GM18868 (cell line): ENCODE data around the gene B3GNT9.

Experiments
- ATAC-seq: cut with Tn5 transposase; IDR thresholded peaks from one replicate; pipeline ENCODE4 v1.9.1; 2021; ENCODE audit warnings: mild to moderate bottlenecking, moderate library complexity; ENCODE audit not compliant: unreplicated experiment

The B3GNT9 gene

DNA sequence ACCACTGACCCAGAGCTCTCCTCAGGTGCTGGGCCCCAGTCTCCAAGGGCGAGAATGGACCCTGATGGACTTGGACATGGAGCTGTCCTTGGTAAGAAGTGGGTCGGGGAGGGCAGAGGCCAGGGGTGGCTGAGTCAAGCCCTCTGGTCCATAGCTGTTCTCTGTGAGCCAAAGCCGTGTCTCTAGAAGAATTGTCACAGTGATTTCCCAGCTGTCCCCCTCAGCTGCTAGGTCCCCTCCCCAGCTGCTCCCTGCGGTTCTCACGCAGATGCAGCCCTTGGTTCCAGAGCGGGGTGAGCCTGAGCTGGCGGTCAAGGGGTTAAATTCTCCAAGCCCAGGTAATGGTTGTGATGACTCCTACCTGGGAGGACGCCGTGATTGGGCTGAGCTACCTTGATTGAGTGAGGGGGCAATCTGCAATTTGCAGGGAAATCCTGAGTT lies 18.2 kb upstream of the B3GNT9 start:
- ATAC-seq, result no peak

DNA sequence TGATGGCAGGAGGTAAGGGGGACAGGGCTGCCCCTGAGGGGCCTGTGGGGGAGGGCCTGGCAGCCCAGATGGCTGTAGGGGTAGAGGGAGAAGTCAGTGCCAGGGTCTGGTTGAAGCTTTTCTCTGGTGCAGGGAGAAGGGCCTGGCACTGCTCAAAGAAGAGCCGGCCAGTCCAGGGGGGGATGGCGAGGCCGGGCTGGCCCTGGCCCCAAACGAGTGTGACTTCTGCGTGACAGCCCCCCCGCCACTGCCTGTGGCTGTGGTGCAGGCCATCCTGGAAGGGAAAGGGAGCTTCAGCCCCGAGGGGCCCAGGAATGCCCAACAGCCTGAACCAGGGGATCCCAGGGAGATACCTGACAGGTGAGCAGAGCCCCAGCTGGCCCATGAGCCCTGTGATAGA lies 16.8 kb upstream of the B3GNT9 start:
- ATAC-seq, result no peak

DNA sequence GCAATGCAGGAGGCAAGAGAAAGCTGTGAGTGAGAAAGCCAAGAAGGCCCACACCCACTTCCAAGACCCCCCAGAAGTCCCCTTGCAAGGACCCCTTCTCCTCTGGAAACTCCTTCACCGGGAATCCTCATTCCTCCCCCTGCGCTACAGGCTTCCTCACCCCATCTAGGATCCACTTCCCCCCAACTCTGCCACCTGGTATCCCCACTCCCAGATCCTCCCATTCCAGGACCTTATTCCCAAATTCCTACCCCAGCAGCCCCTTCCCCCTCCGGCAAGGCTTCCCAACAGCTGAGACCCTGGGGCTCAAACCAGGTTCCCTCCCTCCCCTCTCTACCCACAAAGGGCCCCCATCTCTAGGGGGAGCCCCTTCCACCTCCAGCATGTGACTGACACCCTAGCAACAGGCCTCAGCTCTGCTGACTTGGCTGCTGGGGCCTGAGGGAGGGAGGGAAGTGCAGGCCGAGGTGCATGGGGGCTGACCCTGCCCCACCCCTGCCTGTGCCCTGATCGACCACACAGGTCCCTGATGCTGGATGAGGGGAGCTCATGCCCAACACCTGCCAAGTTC lies 15.9 kb upstream of the B3GNT9 start:
- ATAC-seq, result no peak

DNA sequence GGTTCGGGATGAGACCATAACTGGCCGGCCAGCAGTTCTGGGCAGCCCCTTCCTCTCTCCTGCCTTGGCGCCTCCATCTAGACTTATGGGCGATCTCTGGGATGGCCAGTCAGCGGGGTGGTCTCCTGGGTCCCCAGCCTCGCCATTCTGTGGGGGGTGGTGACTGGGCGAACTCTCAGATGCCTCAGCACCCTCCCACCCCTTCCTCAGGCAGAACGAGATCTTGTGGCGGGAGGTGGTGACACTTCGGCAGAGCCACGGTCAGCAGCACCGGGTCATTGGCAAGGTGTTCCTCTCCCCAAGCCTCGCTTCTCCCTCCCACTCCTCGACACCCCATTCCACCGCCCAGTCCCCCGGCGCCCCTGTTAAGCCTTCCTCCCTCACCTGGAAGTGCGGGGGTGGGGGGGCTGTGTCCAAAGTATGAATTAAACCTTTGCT lies 15.3 kb upstream of the B3GNT9 start:
- ATAC-seq, result no peak

DNA sequence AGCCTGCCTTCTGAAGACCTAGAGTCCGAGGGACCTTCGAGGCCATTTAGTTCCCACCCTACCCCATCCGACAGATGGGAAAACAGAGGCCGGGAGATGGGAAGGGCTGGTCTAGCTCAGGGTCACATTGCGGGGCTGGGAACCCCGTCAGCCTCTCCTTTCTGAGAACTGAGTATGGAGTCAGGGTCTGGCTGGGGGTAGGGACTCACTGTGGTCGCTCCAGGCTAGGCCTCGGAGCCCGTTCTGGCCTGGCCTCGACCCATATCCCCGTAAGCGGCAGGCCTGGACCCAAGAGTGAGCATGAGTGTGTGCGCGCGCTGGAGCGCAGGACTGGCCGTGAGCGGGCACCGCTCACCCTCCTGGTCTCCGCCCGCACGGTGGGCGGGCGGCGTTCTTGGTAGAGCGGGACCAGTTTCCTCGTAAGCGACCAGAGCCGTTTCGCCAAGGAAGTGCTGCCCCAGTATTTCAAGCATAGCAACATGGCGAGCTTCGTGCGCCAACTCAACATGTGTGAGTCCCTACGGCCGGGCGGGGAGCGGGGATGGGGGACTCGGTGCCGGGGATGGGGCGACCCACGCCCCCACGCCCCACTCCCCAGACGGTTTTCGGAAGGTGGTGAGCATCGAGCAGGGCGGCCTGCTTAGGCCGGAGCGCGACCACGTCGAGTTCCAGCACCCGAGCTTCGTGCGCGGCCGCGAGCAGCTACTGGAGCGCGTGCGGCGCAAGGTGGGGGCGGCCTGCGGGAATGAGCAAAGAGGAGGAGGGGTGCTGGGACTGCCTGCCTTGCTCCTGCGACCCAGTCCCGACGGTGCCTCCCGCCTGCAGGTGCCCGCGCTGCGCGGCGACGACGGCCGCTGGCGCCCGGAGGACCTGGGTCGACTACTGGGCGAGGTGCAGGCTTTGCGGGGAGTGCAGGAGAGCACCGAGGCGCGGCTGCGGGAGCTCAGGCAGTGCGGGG lies 14.6 kb upstream of the B3GNT9 start:
- no peak for ATAC-seq

DNA sequence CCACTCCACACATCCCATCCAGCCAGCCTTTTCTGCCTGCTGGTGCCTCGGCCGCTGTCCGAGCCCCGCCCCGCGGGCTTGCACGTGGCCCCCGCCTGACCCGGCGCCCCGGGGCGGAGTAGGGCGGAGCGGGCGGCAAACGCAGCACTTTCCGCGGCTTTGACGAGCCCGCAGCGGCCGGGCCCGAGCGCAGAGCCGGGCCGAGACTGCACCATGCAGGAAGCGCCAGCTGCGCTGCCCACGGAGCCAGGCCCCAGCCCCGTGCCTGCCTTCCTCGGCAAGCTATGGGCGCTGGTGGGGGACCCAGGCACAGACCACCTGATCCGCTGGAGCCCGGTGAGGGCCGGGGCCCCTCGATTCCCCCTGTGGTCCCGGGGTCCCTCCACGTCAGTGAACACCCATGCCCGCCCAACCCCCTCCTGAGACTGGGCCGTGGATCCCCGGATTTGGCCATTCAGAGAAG lies 13.8 kb upstream of the B3GNT9 start, which contains the start of gene HSF4:
Gene HSF4, plus strand, starts transcription at position 147 of the 463 bp plus-strand sequence. Its CDS starts 67 bp downstream, at position 214.
- no peak for ATAC-seq

DNA sequence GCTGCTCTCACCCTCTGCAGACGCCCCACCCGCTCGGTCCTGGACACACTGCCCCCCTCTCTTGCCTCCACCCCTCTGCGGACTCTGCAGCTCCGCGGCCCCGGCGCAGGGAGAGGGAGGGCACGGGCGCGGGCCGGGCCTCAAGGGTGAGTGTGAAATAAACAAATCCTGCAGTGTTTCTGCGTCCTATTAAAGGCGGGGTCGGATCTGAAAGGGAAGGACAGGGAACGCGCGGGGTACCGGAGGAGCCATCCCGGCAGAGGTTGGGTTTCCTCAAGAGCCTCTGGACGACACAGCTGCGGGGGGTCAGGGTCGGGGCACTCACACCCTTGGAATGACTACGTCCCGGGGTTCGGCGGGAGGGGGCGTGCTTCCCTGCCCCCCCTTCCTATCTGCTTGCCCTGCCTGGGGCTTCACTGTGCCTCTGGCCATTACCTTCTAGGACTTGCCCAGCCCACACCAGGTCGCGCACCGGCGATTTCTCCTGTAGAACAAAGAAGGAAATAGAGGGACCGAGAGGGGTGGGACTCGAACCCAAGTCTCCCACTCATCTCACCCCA lies 13.3 kb upstream of the B3GNT9 start:
- ATAC-seq, result no peak

DNA sequence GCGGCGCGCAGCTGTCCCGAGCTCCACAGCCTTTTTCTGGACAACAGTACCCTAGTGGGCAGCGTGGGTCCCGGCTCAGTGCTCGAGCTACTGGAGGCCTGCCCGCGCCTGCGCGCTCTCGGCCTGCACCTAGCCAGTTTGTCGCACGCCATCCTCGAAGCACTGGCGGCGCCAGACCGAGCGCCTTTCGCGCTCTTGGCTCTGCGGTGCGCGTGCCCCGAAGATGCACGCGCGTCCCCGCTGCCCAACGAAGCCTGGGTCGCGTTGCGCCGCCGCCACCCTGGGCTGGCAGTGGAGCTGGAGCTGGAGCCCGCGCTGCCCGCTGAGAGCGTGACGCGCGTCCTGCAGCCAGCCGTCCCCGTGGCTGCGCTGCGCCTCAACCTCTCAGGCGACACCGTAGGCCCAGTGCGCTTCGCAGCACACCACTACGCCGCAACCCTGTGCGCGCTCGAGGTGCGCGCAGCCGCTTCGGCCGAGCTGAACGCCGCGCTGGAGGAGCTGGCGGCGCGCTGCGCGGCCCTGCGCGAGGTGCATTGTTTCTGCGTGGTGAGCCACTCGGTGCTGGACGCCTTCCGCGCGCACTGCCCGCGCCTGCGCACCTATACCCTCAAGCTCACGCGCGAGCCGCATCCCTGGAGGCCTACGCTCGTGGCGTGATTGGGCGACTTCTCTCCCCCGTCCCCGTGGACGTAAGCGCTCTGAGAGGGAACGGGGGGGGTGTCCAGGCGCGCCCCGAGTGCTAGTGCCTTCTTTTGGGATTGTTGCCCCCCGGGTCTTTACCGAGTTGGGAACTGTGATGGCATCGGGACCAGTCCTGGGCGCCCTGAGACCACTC lies 12.6 kb upstream of the B3GNT9 start:
- no peak for ATAC-seq

DNA sequence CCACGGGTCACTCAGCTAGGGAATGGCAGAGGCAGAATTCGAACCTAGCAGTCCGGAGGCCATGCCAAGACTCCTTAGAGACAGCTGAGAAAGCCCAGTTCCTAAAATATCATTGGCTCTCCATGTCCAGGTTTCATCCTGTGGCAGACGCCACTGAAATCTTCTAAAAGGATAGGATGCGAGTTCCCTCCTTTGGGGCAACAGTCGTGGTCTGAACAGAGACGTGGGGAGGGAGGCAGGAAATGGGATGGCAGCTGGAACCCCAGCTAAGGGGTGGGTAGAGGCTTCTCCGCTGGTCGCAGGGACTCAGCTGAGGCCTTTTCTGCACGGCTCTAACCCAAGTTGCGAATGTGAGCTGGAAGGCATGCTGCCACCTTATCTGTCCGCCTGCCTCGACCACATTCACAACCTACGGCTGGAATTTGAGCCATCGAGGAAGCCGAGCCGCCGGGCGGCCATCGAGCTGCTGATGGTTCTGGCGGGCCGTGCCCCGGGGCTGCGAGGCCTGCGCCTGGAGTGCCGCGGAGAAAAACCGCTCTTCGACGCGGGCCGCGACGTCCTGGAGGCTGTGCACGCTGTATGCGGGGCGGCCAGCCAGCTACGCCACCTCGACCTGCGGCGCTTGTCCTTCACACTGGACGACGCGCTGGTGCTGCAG lies 11.8 kb upstream of the B3GNT9 start:
- ATAC-seq, result no peak

DNA sequence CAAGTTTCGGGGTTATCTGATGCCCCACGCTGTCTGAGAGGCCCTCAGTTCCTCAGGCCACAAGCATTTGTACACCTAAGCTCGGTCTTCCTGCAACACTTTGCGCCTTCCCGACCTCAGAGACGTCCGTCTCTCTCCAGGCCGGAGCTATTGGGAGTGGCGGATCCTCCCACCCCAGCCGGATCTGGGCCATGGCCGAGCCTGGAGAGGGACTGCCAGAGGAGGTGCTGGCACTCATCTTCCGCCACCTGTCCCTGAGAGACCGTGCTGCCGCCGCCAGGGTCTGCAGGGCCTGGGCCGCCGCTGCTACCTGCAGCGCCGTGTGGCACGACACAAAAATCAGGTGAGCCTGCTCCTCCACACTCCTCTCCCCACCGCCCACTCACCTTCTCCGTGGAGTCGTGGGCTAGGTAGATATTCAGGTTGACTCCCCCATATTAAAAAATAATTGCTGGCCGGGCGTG lies 10.8 kb upstream of the B3GNT9 start:
- no peak for ATAC-seq

DNA sequence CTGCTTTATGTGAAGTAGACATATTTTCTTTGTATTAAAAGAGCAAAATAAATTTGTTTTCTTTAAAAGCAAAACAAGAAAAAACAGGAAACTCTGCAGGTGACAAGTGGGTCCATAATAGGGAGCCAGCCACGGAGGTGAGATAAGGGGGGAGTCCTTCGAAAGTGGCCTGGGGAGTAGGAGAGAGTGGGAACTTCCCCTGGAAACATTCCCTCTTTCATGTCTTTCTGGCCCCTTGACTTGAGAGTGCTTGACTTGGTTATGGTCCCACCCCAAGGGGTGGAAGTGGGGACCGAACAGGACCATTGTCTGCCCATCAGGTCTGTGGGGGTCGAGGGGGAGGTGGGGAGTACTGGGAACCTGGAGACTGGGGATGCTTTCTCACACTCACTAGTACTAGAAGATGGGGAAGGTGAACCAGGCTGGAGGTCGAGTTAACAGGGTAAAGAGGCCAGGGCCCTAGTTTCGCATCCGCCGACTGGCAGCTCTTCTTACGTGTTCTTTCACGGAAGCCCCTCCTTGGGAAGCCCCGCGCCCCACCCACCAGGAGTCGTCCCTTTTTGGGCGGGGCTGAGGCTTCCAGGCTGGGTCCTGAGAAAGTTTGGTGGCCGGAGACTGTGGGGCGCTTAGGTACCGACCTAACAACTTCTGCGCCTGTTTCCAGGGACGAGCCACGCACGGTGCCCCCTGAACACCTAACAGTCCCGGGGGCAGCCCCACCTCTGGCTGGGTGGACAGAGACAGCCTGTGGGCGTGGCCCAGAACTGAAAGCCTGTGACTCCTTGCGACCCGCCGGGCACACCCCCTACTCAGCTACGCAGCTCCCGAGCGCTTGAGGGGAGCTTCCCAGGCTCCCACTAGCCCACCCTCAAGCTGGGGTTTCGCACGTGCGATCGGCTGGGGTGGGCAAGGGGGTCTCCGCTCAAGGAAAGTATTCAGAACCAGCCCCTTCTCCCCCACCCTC lies 8.1 kb upstream of the B3GNT9 start:
- peak; percentile 40 for ATAC-seq

DNA sequence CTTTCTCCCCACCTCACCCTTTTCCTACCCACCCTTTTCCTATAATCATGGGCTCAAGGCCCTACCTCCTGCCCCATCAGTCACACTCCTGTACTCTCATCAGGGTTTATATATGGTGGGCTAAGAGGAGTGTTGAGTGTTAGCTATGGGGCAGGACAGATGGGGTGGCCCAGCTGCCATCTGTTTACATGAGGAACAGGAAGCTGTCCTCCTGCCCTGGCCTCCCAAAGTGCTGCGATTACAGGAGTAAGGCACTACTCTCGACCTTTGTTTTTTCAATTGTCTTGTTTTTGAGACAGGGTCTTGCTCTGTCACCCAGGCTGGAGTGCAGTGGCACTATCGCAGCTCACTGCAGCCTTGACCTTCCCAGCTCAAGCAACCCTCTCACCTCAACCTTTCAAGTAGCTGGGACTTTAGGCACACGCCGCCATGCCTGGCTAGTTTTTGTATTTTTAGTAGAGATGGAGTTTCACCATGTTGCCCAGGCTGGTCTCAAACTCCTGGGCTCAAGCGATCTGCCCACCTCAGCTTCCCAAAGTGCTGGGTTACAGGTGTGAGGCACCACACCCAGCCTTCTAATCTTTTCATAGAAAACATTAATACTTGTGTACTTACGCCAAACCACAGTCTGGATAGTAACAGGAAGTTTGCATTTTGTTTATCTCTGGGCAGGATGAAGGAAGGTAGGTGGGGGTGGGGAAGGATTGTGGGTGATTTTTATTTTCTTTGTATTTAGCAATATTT lies 7.3 kb upstream of the B3GNT9 start:
- ATAC-seq, result no peak

DNA sequence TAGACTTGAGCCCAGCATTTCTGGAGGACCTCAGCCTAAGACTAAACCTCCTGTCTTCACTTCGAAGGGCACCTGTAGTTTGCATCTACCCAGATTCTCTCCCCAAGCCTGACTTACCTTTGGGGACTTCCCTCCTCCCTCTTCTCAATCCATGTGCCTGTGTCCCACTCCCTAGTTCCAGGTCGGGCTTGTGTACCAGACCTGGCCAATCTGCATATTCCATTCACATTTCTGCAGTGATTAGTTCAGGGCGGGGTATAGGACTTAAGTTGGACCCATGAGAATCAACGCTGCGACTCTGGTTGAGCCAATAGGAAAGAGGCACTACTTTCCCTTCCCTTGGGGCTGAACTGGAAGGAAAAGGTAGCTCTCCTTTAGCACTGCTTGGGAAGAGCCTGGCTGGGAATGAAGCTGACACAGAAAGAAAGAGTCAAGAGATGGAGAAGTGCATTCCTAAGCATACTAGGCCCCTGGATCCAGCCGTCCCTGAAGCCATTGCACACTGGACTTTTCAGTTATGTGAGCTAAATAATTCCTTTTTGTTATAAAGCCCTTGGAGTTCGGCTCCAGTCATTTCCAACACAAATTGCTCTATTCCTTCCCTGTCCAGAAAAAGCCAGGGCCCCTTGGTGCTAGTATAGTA lies 6.4 kb upstream of the B3GNT9 start:
- ATAC-seq, result no peak

DNA sequence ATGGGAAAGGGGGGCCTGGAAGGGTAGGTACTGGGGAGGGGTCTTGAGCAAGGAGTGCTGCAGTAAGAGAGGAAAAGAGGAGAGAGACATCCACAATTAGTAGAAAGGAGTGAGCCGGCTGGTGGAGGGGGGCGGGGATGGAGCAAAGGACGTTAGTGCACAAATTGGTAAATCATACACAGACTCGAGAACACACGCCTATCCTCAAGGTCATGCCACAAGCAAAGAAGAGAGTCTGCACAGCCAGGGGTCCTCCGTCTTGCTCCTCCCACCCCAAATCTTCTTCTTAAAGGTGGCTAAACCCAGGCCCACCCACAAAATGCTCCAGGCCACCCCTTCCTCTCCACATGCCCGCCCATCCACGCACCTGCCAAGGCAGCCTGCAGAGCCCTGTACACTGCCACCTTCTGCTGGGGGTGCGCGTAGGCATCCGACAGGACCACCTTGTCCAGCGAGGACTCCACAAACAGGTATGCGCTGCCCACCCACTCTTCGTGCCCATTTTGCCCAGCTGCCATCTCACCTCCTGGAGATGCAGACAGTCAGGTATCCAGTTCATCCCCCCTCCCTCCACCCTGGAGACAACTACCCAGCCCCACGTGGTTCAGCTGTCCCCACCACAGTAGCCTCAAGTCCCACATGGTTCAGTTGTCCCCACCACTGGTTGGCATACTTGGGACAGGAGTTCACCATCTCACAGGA lies 5.5 kb upstream of the B3GNT9 start:
- ATAC-seq, result no peak

DNA sequence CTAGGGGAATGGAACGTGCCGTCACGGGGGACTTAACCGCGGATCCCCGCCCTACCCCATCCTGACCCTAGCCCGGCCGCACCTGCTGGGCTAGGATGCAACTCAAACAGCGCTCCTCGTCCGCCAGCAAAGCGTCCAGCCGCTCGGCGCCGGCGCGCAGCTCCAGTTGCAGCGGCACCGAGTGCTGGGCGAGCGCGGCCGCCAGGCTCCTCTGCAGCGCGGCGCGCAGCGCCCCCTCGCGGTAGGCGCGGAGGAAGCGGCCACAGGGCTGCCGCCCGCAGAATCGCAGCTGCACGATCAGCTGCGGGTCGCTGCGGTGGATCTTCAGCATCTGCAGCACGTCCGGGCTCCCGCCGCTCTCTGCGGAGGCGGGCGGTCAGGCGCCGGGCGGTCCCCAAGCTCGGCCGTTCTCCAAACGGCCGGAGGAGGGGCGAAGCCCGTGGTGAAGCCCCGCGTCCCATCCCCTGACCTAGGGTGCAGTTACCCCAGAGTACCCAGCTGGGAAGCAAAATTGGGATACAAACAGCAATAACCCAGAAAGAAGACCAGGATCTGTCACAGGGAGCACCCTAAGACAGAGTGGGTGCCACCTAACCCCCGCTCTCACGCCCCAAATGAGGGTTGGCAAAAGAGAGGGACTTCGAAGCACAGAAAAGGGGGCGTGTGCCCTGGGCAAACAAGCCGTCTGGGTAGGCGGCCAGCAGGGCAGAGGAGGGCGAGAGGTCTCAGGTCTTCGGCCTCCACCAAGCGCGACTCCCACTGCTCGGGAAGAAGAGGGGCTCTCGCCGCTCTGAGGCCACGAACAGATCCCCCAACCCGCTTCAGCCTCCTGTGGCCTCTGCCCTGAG lies 4.7 kb upstream of the B3GNT9 start:
- ATAC-seq, result no peak

DNA sequence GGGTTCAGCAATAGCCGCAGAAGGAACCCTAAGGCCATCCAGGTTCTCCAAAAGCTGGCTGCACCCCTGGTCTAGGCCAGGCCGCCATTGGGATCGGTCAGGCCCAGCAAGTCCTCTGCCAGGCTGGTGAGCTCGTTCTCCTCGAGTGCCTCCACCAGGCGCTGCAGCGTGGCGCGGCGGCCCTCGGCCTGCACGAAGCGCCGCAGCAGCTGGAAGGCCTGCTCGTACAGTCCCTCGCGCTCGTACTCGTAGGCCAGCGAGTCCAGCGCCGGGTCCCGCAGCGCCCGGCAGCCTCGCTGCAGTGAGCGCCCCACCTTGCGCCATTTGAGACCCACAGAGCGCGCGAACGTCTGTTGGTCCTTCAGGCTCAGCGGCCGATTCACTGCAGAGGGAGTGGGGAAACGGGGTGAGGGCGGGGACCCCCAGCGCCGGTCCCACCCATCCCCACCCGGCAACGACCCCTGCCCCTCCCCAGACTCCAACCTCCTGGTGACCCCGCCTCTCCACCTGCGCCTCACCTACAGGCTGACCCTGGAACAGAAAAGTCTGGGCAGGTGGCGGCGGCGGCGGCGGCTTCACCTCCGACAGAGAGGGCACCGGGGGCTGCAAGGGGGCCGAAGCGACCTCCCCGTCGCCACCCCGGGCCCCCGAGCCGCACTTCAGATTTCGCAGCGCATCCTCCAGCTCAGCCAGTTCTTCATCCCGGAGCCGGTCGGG lies 3.9 kb upstream of the B3GNT9 start:
- no peak for ATAC-seq
